ENCODE data around the gene KRT40. TPM values are rescaled to one million over a fixed set of nuclear protein-coding genes. Genes with fewer than 3 reads are reported as not detected.

KRT40 gene
- total and polyA plus RNA-seq, 4 donors = not detected

DNA sequence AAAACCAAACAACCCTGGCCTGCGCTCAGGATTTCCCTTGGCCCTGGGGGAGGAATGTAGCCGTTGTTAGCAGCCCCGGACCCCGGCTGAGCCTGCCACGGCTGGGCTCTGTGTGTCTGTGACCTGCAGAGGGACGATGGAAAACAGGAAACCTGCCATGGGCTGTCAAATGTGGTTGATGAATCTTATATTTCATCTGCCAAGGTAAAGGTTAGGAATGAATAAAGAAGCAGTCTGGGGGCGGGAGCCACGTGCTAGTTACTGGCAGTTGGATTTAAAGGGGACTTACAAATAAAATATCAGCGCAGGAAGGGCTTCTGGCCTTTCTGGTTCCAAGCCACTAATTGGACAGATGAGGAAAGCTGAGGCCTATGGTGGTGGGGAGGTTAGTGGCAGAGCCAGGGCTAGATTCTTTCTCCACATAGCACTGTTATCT, 46.7 kb downstream of the KRT40 start, which contains the start of gene KRT23:
Gene KRT23 (minus strand): TSS at position 263 of the 436 bp plus-strand sequence. CDS start 1,043 bp downstream, outside the sequence.
- TF ChIP-seq, protein P1, sequence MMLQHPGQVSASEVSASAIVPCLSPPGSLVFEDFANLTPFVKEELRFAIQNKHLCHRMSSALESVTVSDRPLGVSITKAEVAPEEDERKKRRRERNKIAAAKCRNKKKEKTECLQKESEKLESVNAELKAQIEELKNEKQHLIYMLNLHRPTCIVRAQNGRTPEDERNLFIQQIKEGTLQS (IDR thresholded peaks at IDR 0.05) = no peak
- TF ChIP-seq HNF4A (conservative IDR thresholded peaks at IDR 0.05) (no peak), FOXA1 (IDR thresholded peaks at IDR 0.05) (no peak), TAF1 (conservative IDR thresholded peaks at IDR 0.05) (no peak), EGR1 (IDR thresholded peaks at IDR 0.05; ENCODE audit: low read depth in 2 of 2) (no peak)
- TF ChIP-seq, protein P2, sequence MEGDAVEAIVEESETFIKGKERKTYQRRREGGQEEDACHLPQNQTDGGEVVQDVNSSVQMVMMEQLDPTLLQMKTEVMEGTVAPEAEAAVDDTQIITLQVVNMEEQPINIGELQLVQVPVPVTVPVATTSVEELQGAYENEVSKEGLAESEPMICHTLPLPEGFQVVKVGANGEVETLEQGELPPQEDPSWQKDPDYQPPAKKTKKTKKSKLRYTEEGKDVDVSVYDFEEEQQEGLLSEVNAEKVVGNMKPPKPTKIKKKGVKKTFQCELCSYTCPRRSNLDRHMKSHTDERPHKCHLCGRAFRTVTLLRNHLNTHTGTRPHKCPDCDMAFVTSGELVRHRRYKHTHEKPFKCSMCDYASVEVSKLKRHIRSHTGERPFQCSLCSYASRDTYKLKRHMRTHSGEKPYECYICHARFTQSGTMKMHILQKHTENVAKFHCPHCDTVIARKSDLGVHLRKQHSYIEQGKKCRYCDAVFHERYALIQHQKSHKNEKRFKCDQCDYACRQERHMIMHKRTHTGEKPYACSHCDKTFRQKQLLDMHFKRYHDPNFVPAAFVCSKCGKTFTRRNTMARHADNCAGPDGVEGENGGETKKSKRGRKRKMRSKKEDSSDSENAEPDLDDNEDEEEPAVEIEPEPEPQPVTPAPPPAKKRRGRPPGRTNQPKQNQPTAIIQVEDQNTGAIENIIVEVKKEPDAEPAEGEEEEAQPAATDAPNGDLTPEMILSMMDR (IDR thresholded peaks at IDR 0.05; ENCODE audit: low read depth, low read length, missing input control) = no peak
- DNase-seq (ENCODE audit: low spot score) = no peak
- H3K9ac ChIP-seq (ENCODE audit: low read depth in 1 of 2, low read length in 2 of 2) = no peak within 1 kb of the TSS
- H3K9me3 ChIP-seq (ENCODE audit: control insufficient read depth in 4 of 4, low read length in 3 of 4) = no peaks in the 10 kb centered on the region
- WGBS = 55% methylated on average over 9 of the region's 9 CpGs
- H3K4me1 ChIP-seq (ENCODE audit: control insufficient read depth in 4 of 4, insufficient read depth in 4 of 4, low read length in 3 of 4) = no peaks in the 10 kb centered on the region
- H3K4me3 ChIP-seq (ENCODE audit: low read depth in 1 of 3, low read length in 3 of 3) = no peak within 1 kb of the TSS
- H3K27ac ChIP-seq (ENCODE audit: low read depth in 1 of 2, low read length in 2 of 2) = no peak within 1 kb of the TSS
- H3K27me3 ChIP-seq (ENCODE audit: control insufficient read depth in 4 of 4, insufficient read depth in 4 of 4, low read length in 3 of 4) = no peaks in the 10 kb centered on the region
- H3K36me3 ChIP-seq (ENCODE audit: control insufficient read depth in 4 of 4, insufficient read depth in 3 of 4, low read depth in 1 of 4, low read length in 3 of 4) = no peaks in the 10 kb centered on the region

DNA sequence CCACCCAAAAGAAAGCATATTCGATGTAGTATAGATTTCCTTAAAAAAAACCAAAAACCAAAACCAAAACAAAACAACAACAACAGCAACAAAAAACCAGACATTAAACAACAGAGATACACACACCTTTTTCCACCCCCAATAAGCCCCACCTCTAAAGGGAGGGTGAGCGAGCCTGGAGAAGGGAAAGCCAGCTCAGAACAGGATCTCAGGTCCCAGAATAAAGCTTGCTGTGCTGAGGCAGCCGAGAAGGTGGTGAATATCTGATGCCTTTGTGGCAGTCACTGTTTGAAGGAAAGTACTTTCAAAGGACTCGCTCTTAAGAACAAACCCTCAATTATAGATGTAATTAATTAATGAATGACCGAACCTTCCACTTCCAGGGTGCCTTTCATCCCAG, 47.1 kb downstream of the KRT40 start:
- H3K27me3 ChIP-seq (ENCODE audit: control insufficient read depth in 4 of 4, insufficient read depth in 4 of 4, low read length in 3 of 4) = no peaks in the 10 kb centered on the region
- no peaks in the 10 kb centered on the region for H3K9me3 ChIP-seq (ENCODE audit: control insufficient read depth in 4 of 4, low read length in 3 of 4)
- no peaks in the 10 kb centered on the region for H3K4me1 ChIP-seq (ENCODE audit: control insufficient read depth in 4 of 4, insufficient read depth in 4 of 4, low read length in 3 of 4)
- H3K27ac ChIP-seq (ENCODE audit: low read depth in 1 of 2, low read length in 2 of 2) = no peak overlapping the region
- TF ChIP-seq, protein P2 (IDR thresholded peaks at IDR 0.05; ENCODE audit: low read depth, low read length, missing input control) = no peak
- TF ChIP-seq, protein P1 (IDR thresholded peaks at IDR 0.05) = no peak
- TF ChIP-seq SP1 (IDR thresholded peaks at IDR 0.05) (no peak), HNF4G (IDR thresholded peaks at IDR 0.05) (no peak), RAD21 (IDR thresholded peaks at IDR 0.05) (no peak), HNF4A (conservative IDR thresholded peaks at IDR 0.05) (no peak), YY1 (IDR thresholded peaks at IDR 0.05) (no peak), EGR1 (IDR thresholded peaks at IDR 0.05; ENCODE audit: low read depth in 2 of 2) (no peak), JUND (IDR thresholded peaks at IDR 0.05) (no peak), TAF1 (conservative IDR thresholded peaks at IDR 0.05) (no peak)
- TF ChIP-seq, protein P3, sequence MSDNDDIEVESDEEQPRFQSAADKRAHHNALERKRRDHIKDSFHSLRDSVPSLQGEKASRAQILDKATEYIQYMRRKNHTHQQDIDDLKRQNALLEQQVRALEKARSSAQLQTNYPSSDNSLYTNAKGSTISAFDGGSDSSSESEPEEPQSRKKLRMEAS (IDR thresholded peaks at IDR 0.05) = no peak
- TF ChIP-seq, protein P4, sequence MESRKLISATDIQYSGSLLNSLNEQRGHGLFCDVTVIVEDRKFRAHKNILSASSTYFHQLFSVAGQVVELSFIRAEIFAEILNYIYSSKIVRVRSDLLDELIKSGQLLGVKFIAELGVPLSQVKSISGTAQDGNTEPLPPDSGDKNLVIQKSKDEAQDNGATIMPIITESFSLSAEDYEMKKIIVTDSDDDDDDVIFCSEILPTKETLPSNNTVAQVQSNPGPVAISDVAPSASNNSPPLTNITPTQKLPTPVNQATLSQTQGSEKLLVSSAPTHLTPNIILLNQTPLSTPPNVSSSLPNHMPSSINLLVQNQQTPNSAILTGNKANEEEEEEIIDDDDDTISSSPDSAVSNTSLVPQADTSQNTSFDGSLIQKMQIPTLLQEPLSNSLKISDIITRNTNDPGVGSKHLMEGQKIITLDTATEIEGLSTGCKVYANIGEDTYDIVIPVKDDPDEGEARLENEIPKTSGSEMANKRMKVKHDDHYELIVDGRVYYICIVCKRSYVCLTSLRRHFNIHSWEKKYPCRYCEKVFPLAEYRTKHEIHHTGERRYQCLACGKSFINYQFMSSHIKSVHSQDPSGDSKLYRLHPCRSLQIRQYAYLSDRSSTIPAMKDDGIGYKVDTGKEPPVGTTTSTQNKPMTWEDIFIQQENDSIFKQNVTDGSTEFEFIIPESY (IDR thresholded peaks at IDR 0.05) = no peak
- TF ChIP-seq, protein P5, sequence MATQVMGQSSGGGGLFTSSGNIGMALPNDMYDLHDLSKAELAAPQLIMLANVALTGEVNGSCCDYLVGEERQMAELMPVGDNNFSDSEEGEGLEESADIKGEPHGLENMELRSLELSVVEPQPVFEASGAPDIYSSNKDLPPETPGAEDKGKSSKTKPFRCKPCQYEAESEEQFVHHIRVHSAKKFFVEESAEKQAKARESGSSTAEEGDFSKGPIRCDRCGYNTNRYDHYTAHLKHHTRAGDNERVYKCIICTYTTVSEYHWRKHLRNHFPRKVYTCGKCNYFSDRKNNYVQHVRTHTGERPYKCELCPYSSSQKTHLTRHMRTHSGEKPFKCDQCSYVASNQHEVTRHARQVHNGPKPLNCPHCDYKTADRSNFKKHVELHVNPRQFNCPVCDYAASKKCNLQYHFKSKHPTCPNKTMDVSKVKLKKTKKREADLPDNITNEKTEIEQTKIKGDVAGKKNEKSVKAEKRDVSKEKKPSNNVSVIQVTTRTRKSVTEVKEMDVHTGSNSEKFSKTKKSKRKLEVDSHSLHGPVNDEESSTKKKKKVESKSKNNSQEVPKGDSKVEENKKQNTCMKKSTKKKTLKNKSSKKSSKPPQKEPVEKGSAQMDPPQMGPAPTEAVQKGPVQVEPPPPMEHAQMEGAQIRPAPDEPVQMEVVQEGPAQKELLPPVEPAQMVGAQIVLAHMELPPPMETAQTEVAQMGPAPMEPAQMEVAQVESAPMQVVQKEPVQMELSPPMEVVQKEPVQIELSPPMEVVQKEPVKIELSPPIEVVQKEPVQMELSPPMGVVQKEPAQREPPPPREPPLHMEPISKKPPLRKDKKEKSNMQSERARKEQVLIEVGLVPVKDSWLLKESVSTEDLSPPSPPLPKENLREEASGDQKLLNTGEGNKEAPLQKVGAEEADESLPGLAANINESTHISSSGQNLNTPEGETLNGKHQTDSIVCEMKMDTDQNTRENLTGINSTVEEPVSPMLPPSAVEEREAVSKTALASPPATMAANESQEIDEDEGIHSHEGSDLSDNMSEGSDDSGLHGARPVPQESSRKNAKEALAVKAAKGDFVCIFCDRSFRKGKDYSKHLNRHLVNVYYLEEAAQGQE (IDR thresholded peaks at IDR 0.05) = no peak
- no peak for DNase-seq (ENCODE audit: low spot score)
- no peak overlapping the region for H3K4me3 ChIP-seq (ENCODE audit: low read depth in 1 of 3, low read length in 3 of 3)
- H3K36me3 ChIP-seq (ENCODE audit: control insufficient read depth in 4 of 4, insufficient read depth in 3 of 4, low read depth in 1 of 4, low read length in 3 of 4) = no peaks in the 10 kb centered on the region
- WGBS = 72% methylated on average over 5 of the region's 5 CpGs
- H3K9ac ChIP-seq (ENCODE audit: low read depth in 1 of 2, low read length in 2 of 2) = no peak overlapping the region

Measured in liver (tissue), 9 donors.